Measurements from ENCODE around the gene JAZF1.

The JAZF1 gene

GRCh38 chr7:28069807-28070206, 110.8 kb downstream of the JAZF1 start:
- DNase-seq, result peak; percentile 96

GRCh38 chr7:28069388-28069787, 111.2 kb downstream of the JAZF1 start:
- DNase-seq, result peak; percentile 47

- DNase-seq, result peak; percentile 64
Measured at GRCh38 chr7:28068811-28069216, 111.8 kb downstream of the JAZF1 start.

GRCh38 chr7:28067171-28067570, 113.4 kb downstream of the JAZF1 start:
- DNase-seq, result no peak

- DNase-seq, result no peak
Measured at GRCh38 chr7:28065721-28066285, 114.8 kb downstream of the JAZF1 start.

- DNase-seq, result no peak
Measured at GRCh38 chr7:28065308-28065707, 115.3 kb downstream of the JAZF1 start.

GRCh38 chr7:28064437-28064836, 116.2 kb downstream of the JAZF1 start:
- no peak for DNase-seq

- peak; percentile 87 for DNase-seq
Measured at GRCh38 chr7:28062197-28062991, 118.2 kb downstream of the JAZF1 start.

- DNase-seq, result no peak
Measured at GRCh38 chr7:28061824-28062196, 118.8 kb downstream of the JAZF1 start.

- DNase-seq, result no peak
Measured at GRCh38 chr7:28060371-28060950, 120.1 kb downstream of the JAZF1 start.

- no peak for DNase-seq
Measured at GRCh38 chr7:28055161-28055544, 125.4 kb downstream of the JAZF1 start.

GRCh38 chr7:28054531-28055160, 125.9 kb downstream of the JAZF1 start:
- DNase-seq, result no peak

GRCh38 chr7:28052933-28053332, 127.7 kb downstream of the JAZF1 start:
- DNase-seq, result no peak

GRCh38 chr7:28048694-28049093, 131.9 kb downstream of the JAZF1 start:
- no peak for DNase-seq

- no peak for DNase-seq
Measured at GRCh38 chr7:28046035-28046434, 134.6 kb downstream of the JAZF1 start.

GRCh38 chr7:28045592-28045991, 135.0 kb downstream of the JAZF1 start:
- DNase-seq, result no peak

- DNase-seq, result no peak
Measured at GRCh38 chr7:28044825-28045224, 135.8 kb downstream of the JAZF1 start.

- DNase-seq, result no peak
Measured at GRCh38 chr7:28042721-28043120, 137.9 kb downstream of the JAZF1 start.

- DNase-seq, result no peak
Measured at GRCh38 chr7:28041508-28042314, 138.9 kb downstream of the JAZF1 start.

- no peak for DNase-seq
Measured at GRCh38 chr7:28038175-28038797, 142.3 kb downstream of the JAZF1 start.

GRCh38 chr7:28037220-28038010, 143.2 kb downstream of the JAZF1 start:
- DNase-seq, result no peak

- DNase-seq, result no peak
Measured at GRCh38 chr7:28036696-28037095, 143.9 kb downstream of the JAZF1 start.

Measured in DMS79 treated with DMSO at 0.1 percent for 48 hours (cell line).